Left lung (tissue), 10 donors: ENCODE measurements around the gene AUTS2. TPM values are rescaled to one million over a fixed set of nuclear protein-coding genes. Genes with fewer than 3 reads are reported as not detected.

Experiments used
- ATAC-seq: fragments of 200-7000 bp; cut with Tn5 transposase; one replicate; pipeline ENCODE4 v1.9.1; 2020; ENCODE audit warnings: moderate library complexity
- DNase-seq, 4 donors: peaks; one replicate each; pipeline ENCODE4 v3.0.0-alpha.2; 2013 to 2020
- H3K27ac ChIP-seq, 2 donors: fragments of 200-600 bp; sonication (generic) in 1 of 2; one replicate each; pipeline versions ENCODE4 v1.5.0 to v1.8.0; 2020 to 2021
- H3K27me3 ChIP-seq, 2 donors: fragments of 200-600 bp; sonication (generic) in 1 of 2; one replicate each; pipeline versions ENCODE4 v1.5.0 to v1.8.0; 2020 to 2021
- H3K36me3 ChIP-seq, 2 donors: fragments of 200-600 bp; sonication (generic) in 1 of 2; one replicate each; pipeline versions ENCODE4 v1.5.0 to v1.8.0; 2020 to 2021
- H3K4me1 ChIP-seq, 2 donors: fragments of 200-600 bp; one replicate each; pipeline ENCODE4 v1.8.0; 2021
- H3K4me3 ChIP-seq, 2 donors: fragments of 200-600 bp; sonication (generic) in 1 of 2; one replicate each; pipeline versions ENCODE4 v1.5.0 to v1.8.0; 2020 to 2021; ENCODE audit warnings: mild to moderate bottlenecking in 1 of 2
- H3K9me3 ChIP-seq, 2 donors: fragments of 200-600 bp; sonication (generic) in 1 of 2; one replicate each; pipeline versions ENCODE4 v1.5.0 to v1.8.0; 2020 to 2021
- CTCF ChIP-seq, 2 donors: fragments of 200-600 bp; sonication (generic) in 1 of 2; IDR thresholded peaks; one replicate each; pipeline versions ENCODE4 v1.5.0 to v1.8.0; 2021; ENCODE audit warnings: antibody characterized with exemption in 2 of 2
- intact Hi-C, 2 donors: fragments of 100-400 bp; cut with DNase I; formaldehyde crosslinking; loops; one replicate each; pipeline versions ENCODE4 v1.11.2 to v1.14.2; 2022
- polyA plus RNA-seq, 6 donors: library from polyadenylated mRNA; unstranded; fragments of 120-200 nt; gene quantifications; one replicate each; pipeline ENCODE4 v1.2.1, GENCODE V29; 2013; ENCODE audit not compliant: insufficient read length in 6 of 6
- total RNA-seq, 2 donors: library from RNA; stranded (reverse); fragmentation: NEBNext Ultra II Directional; extraction: Animal tissue kit (Norgen Biotek cat#: 25700); gene quantifications; one replicate each; pipeline ENCODE4 v1.2.1, GENCODE V29; 2021
- donor health status: DM: no; HTN: yes; CAD: no.
- donor health status: DM: no; HTN: no; CAD: no.

AUTS2 gene
- total and polyA plus RNA-seq, 8 donors: 40.4 to 119 (median 103) TPM

GRCh38 chr7:70587739-70588138, 989.5 kb downstream of the AUTS2 start:
- H3K27ac ChIP-seq: no peak overlapping the region
- H3K9me3 ChIP-seq: no peaks in the 10 kb centered on the region
- no peaks in the 10 kb centered on the region for H3K27me3 ChIP-seq
- DNase-seq (no peak), ATAC-seq (no peak)
- no peaks in the 10 kb centered on the region for H3K36me3 ChIP-seq
- no peaks in the 10 kb centered on the region for H3K4me1 ChIP-seq
- H3K4me3 ChIP-seq: no peak overlapping the region
- intact Hi-C loops: no loop called here
- TF ChIP-seq CTCF (IDR thresholded peaks at IDR 0.05): no peak

GRCh38 chr7:70588191-70588921, 990.1 kb downstream of the AUTS2 start:
- Histone ChIP-seq H3K4me1 (no peaks in the 10 kb centered on the region), H3K27ac (no peak overlapping the region), H3K27me3 (no peaks in the 10 kb centered on the region), H3K9me3 (no peaks in the 10 kb centered on the region), H3K4me3 (no peak overlapping the region), H3K36me3 (no peaks in the 10 kb centered on the region)
- no peak for TF ChIP-seq CTCF (IDR thresholded peaks at IDR 0.05)
- ATAC-seq: no peak
- intact Hi-C loops: no loop called here
- no peak for DNase-seq

GRCh38 chr7:70589010-70589409, 990.7 kb downstream of the AUTS2 start:
- ATAC-seq (no peak), DNase-seq (no peak)
- Histone ChIP-seq H3K4me1 (no peaks in the 10 kb centered on the region), H3K36me3 (no peaks in the 10 kb centered on the region), H3K4me3 (no peak overlapping the region), H3K9me3 (no peaks in the 10 kb centered on the region), H3K27me3 (peaks cover 0 to under 1% of the 10 kb centered on the region in 2 donors), H3K27ac (no peak overlapping the region)
- no peak for TF ChIP-seq CTCF (IDR thresholded peaks at IDR 0.05)
- intact Hi-C loops: no loop called here

- no peak overlapping the region for H3K27ac ChIP-seq
- no peak for ATAC-seq
- no peak for TF ChIP-seq CTCF (IDR thresholded peaks at IDR 0.05)
- H3K36me3 ChIP-seq: no peaks in the 10 kb centered on the region
- no peak for DNase-seq
- peaks cover 0 to 7% of the 10 kb centered on the region in 2 donors for H3K27me3 ChIP-seq
- H3K4me1 ChIP-seq: no peaks in the 10 kb centered on the region
- intact Hi-C loops: no loop called here
- H3K4me3 ChIP-seq: no peak overlapping the region
- no peaks in the 10 kb centered on the region for H3K9me3 ChIP-seq
These were observed 991.3 kb downstream of the AUTS2 start for GRCh38 chr7:70589590-70589989.

- Histone ChIP-seq H3K27me3 (peaks cover 0 to 14% of the 10 kb centered on the region in 2 donors), H3K27ac (no peak overlapping the region), H3K9me3 (no peaks in the 10 kb centered on the region), H3K36me3 (no peaks in the 10 kb centered on the region), H3K4me1 (no peaks in the 10 kb centered on the region), H3K4me3 (no peak overlapping the region)
- DNase-seq (no peak), ATAC-seq (no peak)
- no peak for TF ChIP-seq CTCF (IDR thresholded peaks at IDR 0.05)
- intact Hi-C loops: no loop called here
These were observed 992.0 kb downstream of the AUTS2 start for GRCh38 chr7:70590126-70590854.
